Embryonic facial prominence (tissue), 1 donor: ENCODE results near the gene PRR30.

Experiments used
- DNase-seq: peaks from one replicate; pipeline ENCODE4 v3.0.0-alpha.2; 2016; ENCODE audit errors: extremely low spot score

PRR30 gene

DNA sequence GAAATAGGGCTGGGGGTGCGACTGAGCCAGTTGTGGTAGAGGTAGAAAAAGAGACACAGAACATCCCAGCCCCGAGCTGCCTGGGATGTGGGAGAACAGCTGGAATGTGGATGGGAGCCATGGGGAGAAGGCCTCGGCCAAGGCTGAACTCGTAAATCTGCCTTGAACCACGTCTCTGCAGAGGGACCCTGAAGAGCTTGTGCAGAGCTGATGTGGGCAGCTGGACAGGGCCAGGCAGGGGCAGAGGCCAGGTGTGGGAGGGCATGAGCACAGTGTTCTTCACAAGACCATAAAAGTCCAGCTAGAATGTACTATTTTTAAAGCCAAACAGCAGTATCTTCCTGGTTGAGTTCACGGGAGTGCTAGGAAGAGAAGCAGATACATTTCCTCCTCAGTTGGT, 15.3 kb upstream of the PRR30 start:
- DNase-seq: no peak

DNA sequence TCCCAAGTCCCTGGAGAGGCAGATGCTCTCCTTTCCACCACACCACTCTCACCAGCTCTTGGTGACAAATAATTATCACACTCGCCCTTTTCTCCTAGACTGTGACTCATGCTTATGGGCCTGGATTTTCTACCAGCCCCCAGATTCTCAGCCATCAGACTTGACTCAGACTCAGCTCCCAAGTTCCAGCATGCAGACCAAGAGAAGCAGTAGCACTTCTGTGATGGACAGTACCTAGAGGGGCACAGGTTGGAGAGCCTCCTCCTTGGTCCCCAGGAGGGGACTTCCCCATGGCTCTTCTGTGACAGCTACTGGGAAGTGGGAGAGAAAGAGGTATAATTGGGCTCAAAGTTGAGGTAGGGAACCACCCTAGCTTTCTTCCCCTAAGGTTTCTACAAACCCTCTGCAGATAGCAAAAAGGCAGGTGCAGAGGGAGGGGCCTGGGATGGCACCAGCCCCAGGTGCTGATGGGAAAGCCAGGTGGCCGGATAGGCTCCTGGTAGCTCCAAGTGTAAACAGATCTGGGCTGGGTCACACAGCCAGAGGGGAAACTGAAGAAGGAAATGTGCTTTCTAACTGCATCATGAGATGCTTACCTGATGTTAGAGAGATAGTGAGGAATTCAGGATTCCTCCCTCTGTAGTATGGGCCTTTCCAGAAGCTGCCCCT, 13.7 kb upstream of the PRR30 start:
- DNase-seq: no peak

DNA sequence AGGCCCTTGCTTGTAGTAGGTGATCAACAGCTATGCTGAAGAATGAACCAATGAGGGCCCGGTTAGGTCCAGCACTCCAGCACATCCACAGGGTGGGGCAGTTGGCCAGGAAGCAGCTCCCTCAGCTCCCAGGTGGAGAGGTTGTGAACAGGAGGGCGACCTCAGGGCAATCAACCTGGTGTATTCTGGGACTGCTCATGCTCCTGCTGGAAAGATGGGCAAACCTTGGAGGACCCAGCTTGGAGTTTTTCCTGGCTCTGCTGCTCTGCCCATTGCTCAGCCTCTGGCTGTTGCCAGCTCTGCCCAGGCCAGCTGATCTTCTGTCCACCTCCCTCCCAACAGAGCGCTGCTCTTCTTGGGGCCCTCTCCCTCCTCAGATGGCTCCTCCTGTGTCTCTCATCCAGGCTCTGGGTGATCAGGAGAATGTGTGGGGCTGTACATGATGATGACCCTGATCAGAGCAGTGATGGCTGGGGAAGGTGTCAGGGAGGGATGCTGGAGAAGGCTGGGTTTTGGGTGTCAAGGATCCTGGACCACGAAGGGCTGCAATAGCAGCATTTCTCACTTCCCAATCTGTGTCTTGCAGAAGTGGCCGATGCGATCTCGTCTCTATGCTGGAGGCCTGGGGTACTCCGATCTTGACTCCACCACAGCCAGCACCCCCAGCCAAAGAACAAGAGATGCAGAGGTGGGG, 13.0 kb upstream of the PRR30 start:
- DNase-seq: no peak

DNA sequence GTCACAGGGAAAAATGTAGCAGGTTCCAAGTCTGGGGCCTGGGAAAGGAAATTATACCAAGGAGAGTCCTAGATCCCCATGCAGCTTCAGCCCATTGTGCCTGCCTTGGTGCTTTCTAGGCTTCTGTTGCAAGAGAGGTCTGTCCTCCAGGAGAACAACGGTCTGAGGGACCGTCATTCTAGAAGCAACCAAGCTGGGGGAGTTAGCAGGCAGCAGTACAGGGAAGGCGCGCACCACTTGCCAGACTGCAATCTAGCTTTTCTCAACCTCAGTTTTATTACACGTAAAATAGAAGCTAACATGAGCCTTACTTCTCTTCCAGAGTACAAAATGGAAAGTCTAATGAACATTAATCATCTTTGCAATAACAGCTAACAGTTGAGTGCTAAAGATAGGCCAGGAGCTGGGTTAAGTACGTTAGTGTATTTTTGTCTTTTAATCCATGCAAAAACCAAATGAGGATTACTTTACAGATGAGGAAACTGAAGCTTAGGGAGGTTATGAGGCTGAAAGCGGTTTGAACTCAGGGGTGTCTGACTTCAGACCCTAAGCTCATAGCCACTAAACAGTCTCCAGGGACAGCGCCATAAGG, 11.5 kb upstream of the PRR30 start:
- no peak for DNase-seq

DNA sequence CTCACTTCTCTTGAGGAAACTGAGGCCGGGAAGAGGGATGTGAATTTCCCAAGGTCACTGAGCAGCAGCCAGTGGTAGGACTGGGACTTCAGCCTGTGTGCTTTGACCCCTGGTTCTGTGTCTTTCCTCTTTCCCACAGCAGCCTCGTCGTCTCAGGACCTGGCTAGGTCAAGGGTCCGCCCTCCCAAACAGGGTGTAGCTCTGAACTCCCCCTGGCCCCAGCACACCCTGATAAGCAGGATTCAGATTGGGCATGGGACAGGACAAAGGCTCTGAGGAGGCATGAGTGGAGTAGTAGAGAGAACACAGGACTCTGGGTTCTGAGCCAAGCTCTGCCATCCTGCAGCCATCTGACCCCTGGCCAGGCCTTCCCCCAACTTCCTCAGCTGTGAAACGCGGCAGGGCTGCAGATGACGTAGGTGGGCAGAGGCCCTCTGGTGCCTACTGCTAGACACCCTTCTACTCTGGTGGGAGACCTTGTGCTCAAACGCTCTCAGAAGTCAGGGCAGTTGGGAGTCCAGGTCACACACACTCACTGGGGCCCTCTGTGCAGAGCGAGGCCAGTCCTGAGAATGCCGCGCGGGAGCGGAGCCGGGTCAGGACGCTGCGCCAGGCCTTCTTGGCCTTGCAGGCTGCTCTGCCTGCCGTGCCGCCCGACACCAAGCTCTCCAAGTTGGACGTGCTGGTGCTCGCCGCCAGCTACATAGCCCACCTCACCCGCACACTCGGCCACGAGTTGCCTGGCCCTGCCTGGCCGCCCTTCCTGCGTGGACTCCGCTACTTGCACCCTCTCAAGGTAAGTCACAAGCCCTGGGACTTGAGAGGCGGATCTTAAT, 10.6 kb upstream of the PRR30 start:
- no peak for DNase-seq

DNA sequence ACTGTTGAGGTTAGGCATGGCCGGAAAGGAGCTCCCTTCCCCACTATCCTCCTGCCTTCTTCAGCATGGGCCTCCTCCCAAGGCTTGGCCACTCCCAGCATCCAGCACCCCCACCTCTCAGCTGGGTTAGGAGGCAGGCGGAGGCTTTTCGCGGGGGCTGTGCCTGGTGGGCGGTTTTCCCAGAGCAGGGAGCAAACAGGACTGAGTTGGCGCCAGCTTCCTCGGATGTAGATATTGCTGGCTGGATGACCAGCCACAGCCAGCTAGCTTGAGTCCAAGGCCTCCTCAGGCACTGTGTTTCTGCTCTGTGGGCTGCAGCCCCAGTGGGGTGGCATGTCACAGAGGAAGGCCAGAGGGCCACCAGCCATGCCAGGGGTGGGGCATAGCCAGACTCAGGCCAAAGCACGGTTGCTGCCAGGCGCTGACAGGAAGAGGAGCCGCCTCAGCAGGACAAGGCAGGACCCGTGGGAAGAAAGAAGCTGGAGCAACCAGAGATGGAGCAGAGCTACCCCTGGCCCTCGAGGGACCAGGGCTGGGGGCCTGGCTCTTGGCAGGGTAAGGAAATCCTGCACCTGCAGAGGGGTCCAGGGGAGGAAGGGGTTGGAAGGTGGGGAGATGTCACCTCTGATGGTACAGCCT, 9.7 kb upstream of the PRR30 start, which contains the start of gene TCF23:
TCF23 (plus strand) TSS at position 204 of the 639 bp plus-strand sequence; CDS start at position 334, 130 bp downstream.
- DNase-seq: no peak

DNA sequence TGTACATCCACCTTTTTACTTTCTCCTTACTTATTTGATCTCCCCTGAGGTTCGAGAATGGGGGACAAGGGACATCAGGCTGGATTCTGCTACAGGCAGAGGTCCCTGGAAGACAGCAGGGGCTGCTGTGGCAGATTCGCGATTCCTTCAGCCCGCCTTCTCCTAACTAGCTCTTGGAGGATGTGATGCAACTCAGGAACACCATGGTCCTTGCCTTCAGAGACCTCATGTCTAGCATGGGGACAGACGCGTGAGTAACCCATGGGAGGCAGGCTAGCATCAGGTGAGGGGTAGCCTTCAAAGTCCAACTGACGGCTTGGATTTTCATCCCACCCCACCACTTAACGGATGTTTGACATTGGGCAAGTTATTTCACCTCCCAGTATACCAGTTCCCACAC, 8.7 kb upstream of the PRR30 start:
- no peak for DNase-seq

DNA sequence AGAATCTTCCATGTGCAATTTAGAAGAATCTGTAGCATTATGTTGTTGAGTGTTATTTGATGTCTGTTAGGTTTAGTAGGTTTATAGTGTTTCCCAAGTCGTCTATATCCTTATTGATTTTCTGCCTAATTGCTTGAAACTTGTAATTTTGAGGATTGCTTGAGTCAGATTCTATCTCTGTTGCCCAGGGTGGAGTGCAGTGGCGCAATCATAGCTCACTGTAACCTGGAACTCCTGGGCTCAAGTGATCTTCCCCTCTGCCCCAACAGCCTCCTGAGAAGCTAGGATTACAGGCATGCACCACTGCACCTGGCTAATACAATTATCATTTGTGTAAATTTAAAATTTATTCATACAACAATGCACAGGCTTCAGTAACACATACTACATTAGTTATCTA, 6.5 kb upstream of the PRR30 start:
- no peak for DNase-seq

DNA sequence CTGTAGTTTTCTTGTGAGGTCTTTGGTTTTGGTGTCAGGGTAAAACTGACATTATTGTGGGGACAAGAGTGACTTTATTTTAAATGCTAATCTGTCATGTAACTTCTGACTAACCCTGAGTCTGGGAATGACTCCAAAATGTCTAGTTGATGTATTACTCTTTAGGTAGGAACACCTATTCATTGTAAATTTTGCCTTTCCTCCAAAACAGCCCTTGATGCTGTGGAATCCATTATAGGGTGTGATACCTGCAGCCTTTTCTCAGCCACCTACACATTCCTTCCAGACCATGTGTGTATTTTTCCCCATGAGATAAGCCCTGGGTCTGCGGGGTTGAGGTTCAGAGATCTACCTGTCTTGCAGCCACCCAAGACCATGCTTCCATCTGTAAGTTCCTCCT, 4.1 kb upstream of the PRR30 start:
- DNase-seq: no peak

DNA sequence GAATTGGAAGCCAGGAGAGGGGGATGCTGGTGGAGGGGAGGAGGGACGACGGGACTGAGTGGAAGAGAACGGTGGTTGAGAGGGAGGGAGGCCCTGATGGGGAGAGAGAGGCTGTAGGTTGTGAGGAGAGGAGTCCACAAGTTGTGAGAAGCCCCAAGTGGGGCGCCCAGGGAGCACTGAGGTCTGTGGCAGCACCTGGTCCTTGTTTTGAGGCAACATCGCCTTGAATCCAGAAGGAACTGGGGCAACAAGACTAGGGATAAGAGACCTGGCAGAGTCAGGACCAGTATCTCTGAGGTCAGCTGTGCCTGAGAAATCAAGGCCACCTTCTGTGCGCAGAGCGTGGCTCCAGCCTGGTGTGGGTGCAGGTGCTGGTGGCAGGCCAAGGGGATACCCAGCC, 1.1 kb downstream of the PRR30 start:
- no peak for DNase-seq

DNA sequence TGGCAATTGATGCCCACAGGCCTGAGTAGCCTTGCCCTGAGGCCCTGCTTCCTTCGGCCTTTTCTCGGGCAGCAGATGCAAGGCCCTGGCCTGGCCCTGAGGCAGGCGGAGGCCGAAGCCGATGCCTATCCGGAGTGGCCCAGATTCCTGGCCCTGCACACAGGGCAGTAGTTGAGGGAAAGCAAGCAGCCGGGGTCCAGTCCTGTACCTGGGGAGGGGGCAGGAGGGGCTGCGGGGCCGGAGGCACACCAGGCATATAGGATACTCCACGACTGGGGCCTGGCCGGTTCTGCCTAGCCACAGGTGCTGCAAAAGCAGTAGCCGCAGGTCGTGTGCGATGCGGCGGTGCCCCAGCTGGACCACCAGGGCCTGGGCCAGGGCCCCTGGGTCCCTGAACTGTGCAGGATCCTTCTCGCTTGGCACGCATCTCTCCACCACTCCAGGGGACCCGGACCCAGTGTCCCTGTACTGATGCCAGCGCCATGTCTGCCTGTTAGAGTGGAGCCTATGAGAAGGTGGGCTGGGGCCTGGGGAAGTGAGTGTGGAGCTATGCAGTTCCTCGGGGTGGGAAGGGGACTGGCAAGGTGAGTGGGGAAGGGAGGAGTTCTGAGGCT, 1.8 kb downstream of the PRR30 start:
- DNase-seq: no peak

DNA sequence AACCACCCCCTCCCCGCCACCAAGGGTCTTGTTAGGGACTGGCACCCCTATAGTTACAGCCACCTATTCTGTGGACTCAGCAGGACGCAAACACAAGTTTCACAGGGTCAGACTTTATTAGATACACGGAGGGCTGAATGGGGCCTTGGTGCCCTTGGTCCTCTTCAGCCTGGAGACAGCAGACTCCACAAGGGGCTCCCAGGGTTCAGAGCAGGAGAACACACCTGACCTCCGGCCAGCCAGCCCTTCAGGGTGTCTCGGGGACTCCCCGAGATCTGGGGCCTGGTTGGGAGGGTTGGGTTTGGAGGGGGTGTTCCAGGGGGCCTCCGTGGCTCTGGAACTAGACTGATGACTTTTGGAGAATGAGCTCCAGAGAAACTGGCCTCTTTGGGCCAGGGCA, 2.5 kb downstream of the PRR30 start:
- no peak for DNase-seq

DNA sequence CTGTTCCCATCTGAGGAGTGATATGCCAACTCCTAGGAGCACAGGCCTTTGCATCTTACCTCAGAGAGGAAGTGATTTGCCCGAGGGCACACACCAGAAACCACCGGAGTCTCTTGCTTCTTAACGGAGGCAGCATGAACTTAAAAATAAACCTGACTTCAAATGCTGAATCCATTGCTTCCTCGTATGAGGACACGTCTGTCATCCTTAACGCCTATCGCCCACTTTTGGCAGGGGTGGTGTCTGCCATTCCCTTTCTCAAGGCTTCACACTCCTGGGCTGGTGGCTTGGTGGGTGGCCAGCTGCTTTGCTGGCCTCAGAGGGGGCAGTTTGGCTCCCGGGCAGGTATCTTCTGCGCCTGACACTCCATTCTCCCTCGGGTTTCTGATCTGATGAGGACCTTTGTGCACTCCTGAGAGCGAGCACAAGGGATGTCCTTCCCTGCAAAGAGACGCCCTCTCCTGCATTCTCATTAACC, 3.7 kb downstream of the PRR30 start:
- DNase-seq: no peak

DNA sequence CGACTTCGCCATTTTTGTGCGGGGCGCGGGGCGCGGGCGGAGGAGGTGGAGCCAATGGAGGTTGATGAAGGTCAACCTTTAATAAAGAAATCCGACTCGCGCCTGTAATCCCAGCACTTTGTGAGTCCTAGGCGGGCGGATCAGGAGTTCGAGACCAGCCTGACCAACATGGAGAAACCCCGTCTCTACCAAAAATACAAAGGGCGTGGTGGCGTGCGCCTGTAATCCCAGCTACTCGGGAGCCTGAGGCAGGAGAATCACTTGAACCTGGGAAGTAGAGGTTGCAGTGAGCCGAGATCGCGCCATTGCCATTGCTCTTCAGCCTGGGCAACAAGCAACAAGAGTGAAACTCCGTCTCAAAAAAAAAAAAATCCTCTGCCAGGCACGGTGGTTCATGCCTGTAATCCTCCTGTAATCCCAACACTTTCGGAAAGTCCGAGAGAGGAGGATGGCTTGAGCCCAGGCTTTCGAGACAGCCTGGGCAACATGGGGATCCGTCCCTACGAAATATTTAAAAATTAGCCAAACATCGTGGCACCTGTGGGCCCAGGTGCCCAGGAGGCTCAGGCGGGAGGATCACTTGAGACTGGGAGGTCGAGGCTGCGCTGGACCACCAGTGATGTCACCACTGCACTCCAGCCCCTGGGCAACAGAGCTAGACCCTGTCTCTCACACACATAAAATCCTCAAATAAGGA, 4.3 kb downstream of the PRR30 start:
- DNase-seq: no peak

DNA sequence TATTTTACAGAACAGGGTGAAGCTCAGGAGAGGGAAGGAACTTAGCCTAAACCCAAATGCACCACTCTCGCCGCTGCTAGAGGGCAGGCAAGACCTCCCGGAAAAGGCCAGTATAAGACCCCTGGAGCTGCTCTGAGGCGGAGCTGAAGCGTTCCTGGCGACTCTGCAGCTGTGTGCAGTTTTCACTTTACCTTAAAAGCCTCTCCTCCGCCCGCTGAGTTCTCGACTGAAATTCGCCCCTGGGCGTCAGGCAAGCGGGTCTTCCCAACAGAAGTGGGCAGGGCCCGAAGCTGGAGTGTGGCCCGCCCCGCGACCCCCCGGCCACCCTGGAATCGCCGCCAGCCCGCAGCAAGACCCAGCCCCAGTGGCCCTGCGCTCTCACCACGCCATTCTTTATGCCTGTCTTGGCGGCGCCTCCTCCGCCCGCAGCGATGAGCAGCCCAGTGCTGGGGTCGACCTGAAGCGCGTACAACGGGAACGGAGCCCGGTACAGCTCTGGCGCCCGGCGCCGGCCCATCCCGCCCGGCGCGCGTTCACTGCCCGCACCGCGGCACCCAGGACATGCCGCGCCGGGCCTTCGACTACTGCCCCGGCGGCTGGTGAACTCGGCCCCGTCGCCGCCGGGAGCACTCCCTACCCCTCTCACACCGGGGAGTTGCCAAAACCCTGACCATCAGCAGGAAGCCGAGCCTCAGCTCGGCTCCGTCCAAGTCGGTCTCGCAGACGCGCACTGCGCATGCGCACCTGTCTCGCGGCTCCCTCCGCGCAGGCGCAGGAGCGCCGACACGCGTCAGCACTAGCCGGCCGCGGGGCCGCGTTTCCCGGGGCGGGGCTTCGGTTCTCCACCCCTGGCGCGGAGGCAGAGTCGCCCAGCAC, 5.1 kb downstream of the PRR30 start, which contains the start of gene PREB:
PREB (minus strand) TSS at position 732 of the 876 bp plus-strand sequence; CDS start at position 517, 215 bp downstream.
- DNase-seq: peak; percentile 91

DNA sequence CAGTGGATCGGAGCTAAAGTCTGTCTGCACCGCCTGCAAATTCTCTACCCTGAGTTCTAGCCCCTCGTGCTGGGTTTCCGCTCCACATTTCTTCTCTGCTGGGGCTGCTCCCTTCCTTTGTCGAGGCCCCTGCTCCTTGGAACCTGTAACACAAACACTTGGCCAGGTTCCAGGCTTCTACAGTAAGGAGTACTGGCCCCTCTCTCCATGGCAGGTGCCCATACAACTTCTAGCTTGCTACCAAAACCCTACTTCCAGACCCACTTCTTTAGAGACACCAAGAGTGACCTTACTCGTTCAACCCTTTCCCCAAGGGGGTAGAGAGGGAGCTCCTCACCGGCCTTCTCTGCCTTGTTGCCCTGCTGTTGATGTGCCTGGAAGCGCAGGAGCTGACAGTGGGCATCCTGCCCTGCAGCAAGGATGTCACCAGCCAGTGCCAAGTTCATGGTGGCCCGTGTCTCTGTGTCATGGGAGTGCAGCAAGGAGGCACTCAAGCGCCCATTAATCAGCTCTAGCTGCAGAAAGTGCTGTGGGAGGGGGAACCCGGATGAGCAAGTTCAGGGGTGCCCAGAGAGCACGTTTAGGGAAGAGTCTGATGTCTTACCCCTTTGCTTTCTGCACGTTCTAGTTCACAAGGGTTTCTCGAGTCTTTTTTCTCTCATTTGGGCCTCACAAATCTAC, 5.9 kb downstream of the PRR30 start:
- DNase-seq: no peak

DNA sequence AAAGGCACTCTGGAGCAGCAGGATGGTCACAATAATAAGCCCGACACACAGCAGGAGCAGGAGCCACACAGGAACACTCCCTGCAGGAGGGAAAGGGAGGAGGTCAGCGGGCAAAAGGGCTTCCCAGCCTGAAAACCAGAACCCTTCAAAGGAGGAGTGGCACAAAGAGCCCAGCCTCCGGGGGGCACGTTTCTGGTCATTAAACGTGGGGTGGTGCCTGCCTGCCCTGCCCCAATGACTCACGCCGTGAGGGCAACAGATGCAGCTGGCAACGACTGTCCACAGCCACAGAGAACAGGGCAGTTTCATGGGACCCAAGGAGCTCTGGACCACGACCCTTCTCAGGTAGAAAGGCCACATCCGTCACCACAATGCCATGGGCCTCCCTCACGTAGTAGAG, 7.8 kb downstream of the PRR30 start:
- no peak for DNase-seq

DNA sequence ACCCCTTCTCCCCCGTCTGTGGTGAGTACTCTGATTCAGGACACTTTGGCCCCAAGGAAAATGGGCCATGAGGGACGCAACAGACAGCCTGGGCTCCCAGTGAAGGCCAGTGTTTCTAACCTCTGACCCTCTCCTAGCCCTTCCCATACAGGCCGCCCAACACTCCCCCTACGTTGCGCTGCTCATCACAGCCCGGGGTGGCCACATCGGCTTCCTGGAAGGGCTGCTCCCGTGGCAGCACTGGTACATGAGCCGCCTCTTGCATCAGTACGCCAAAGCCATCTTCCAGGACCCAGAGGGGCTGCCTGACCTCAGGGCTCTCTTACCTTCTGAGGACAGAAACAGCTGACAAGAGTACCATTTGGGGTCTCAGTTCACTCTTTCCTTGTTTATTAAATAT, 8.8 kb downstream of the PRR30 start:
- DNase-seq: no peak
